ENCODE measurements around the gene GPR146.

GPR146 gene

DNA sequence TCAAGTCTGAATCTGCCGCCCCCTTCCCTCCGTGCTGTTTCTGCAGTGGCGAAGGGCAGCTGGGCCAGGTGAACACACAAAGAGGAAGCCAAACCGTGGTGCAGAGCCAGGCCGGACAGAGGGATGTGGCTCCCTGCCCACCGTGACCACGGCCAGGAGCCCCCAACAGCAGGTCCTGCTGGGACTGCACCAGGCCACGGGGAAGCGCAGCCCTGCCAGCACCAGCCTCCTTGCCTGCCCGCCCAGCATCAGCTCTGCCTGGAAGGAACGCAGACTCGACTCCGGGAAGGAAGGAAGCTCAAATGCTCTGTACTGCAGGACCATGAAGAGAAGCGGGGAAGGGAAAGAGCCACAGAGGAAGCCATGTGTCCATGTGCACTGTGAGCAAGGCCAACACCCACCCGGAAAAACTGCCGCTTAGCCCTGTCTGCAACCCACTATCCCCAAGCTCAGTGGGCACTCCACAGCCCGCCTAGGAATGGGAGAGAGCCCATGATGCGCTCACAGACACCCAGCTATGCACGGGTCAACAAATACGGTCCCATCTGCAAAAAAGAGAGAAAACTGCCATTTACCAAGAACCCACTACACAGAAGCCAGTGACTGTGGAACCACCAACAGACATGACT is 62.6 kb downstream of the GPR146 start:
- TF ChIP-seq EZH2phosphoT487 (conservative IDR thresholded peaks at IDR 0.05; ENCODE audit: low read length): no peak
- TF ChIP-seq, protein P1, sequence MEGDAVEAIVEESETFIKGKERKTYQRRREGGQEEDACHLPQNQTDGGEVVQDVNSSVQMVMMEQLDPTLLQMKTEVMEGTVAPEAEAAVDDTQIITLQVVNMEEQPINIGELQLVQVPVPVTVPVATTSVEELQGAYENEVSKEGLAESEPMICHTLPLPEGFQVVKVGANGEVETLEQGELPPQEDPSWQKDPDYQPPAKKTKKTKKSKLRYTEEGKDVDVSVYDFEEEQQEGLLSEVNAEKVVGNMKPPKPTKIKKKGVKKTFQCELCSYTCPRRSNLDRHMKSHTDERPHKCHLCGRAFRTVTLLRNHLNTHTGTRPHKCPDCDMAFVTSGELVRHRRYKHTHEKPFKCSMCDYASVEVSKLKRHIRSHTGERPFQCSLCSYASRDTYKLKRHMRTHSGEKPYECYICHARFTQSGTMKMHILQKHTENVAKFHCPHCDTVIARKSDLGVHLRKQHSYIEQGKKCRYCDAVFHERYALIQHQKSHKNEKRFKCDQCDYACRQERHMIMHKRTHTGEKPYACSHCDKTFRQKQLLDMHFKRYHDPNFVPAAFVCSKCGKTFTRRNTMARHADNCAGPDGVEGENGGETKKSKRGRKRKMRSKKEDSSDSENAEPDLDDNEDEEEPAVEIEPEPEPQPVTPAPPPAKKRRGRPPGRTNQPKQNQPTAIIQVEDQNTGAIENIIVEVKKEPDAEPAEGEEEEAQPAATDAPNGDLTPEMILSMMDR (IDR thresholded peaks at IDR 0.05; ENCODE audit: insufficient read depth, low read length, poor library complexity, severe bottlenecking): no peak
- no peak overlapping the region for H3K4me3 ChIP-seq (ENCODE audit: insufficient read depth, low read length, poor library complexity, severe bottlenecking)
- H2AFZ ChIP-seq (ENCODE audit: low read depth, low read length, severe bottlenecking): no peak overlapping the region
- H3K9me2 ChIP-seq (replicated peaks; ENCODE audit: insufficient read depth, low read length): no peaks in the 10 kb centered on the region
- H3K27ac ChIP-seq (ENCODE audit: low read depth, low read length): no peak overlapping the region
- H3K27me3 ChIP-seq (ENCODE audit: low read length): no peaks in the 10 kb centered on the region
- H3K36me3 ChIP-seq (ENCODE audit: low read length): no peaks in the 10 kb centered on the region
- no peaks in the 10 kb centered on the region for H4K20me1 ChIP-seq (ENCODE audit: low read depth, low read length)
- H3F3A ChIP-seq (ENCODE audit: insufficient read depth): no peaks in the 10 kb centered on the region
- no peak overlapping the region for H3K9ac ChIP-seq (ENCODE audit: low read length)
- H3K9me3 ChIP-seq (ENCODE audit: insufficient read depth, low read length): no peaks in the 10 kb centered on the region
- H3K4me2 ChIP-seq (ENCODE audit: low read depth, low read length, poor library complexity, severe bottlenecking): no peak overlapping the region
- no peaks in the 10 kb centered on the region for H3K79me2 ChIP-seq (ENCODE audit: insufficient read depth, low read length)

DNA sequence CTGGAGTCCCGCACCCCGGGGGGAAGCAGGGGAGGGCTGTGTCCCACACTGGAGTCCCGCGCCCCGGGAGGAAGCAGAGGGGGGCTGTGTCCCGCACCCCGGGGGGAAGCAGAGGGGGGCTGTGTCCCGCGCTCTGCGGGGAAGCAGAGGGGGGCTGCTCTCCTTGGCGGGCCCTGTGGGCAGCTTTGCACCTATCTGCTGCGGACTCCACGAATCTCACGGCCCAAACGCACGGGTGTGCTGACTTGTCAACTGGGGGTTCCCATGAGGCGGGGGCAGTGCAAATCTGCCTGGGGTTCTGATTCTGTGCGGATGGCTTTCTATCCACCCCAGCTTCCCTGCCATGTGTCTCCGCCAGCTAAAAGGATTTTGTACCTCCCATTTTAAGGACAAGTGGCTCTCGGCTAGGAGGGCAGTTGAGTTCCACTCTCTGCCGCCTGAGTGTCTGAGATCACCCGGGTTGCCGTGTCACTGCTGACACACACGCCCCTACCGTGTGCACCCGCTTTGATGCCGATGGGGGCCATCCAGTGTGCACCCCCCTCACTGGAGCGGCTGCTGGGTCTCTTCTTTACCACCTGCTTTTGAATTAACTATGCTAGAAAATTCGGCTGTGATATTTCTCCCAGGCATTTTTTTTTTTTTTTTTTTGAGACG is 64.0 kb downstream of the GPR146 start:
- Histone ChIP-seq H3K27me3 (ENCODE audit: low read length) (no peaks in the 10 kb centered on the region), H3K79me2 (ENCODE audit: insufficient read depth, low read length) (no peaks in the 10 kb centered on the region), H4K20me1 (ENCODE audit: low read depth, low read length) (no peaks in the 10 kb centered on the region), H3K9me2 (replicated peaks; ENCODE audit: insufficient read depth, low read length) (no peaks in the 10 kb centered on the region), H3K4me3 (ENCODE audit: insufficient read depth, low read length, poor library complexity, severe bottlenecking) (no peak overlapping the region), H3K9ac (ENCODE audit: low read length) (no peak overlapping the region), H3K4me2 (ENCODE audit: low read depth, low read length, poor library complexity, severe bottlenecking) (no peak overlapping the region), H2AFZ (ENCODE audit: low read depth, low read length, severe bottlenecking) (no peak overlapping the region), H3K27ac (ENCODE audit: low read depth, low read length) (no peak overlapping the region), H3K9me3 (ENCODE audit: insufficient read depth, low read length) (no peaks in the 10 kb centered on the region), H3F3A (ENCODE audit: insufficient read depth) (no peaks in the 10 kb centered on the region), H3K36me3 (ENCODE audit: low read length) (no peaks in the 10 kb centered on the region)
- TF ChIP-seq, protein P1 (IDR thresholded peaks at IDR 0.05; ENCODE audit: insufficient read depth, low read length, poor library complexity, severe bottlenecking): no peak
